GM19193 (cell line): ENCODE data around the gene PARD3B.

Experiments used
- POLR2A ChIP-seq: IDR thresholded peaks from 4 replicates; pipeline ENCODE4 v1.6.1; 2011; ENCODE audit not compliant: insufficient read depth, insufficient read length; ENCODE audit errors: extremely low read depth

The PARD3B gene

GRCh38 chr2:205040323-205040722 is 495.0 kb downstream of the PARD3B start:
- no peak for TF ChIP-seq POLR2A

GRCh38 chr2:205041472-205042130 is 496.3 kb downstream of the PARD3B start:
- no peak for TF ChIP-seq POLR2A

- TF ChIP-seq POLR2A: no peak
Measured at GRCh38 chr2:205043285-205043684, 498.0 kb downstream of the PARD3B start.

GRCh38 chr2:205045706-205046105 is 500.4 kb downstream of the PARD3B start:
- no peak for TF ChIP-seq POLR2A

- TF ChIP-seq POLR2A: no peak
Measured at GRCh38 chr2:205047273-205047839, 502.1 kb downstream of the PARD3B start.

GRCh38 chr2:205051417-205051816 is 506.1 kb downstream of the PARD3B start:
- no peak for TF ChIP-seq POLR2A

- TF ChIP-seq POLR2A: no peak
Measured at GRCh38 chr2:205052781-205053180, 507.5 kb downstream of the PARD3B start.

- TF ChIP-seq POLR2A: no peak
Measured at GRCh38 chr2:205053827-205054410, 508.6 kb downstream of the PARD3B start.

- no peak for TF ChIP-seq POLR2A
Measured at GRCh38 chr2:205054789-205055188, 509.5 kb downstream of the PARD3B start.

- TF ChIP-seq POLR2A: no peak
Measured at GRCh38 chr2:205055251-205055650, 510.0 kb downstream of the PARD3B start.

GRCh38 chr2:205056151-205056561 is 510.9 kb downstream of the PARD3B start:
- TF ChIP-seq POLR2A: no peak

GRCh38 chr2:205058409-205058808 is 513.1 kb downstream of the PARD3B start:
- TF ChIP-seq POLR2A: no peak

- no peak for TF ChIP-seq POLR2A
Measured at GRCh38 chr2:205060269-205060668, 515.0 kb downstream of the PARD3B start.

- TF ChIP-seq POLR2A: no peak
Measured at GRCh38 chr2:205066081-205066480, 520.8 kb downstream of the PARD3B start.

GRCh38 chr2:205069928-205070327 is 524.7 kb downstream of the PARD3B start:
- no peak for TF ChIP-seq POLR2A

GRCh38 chr2:205070889-205071288 is 525.6 kb downstream of the PARD3B start:
- no peak for TF ChIP-seq POLR2A
